Ovary (tissue), 9 donors: ENCODE data around the gene CALML4. TPM values are rescaled to one million over a fixed set of nuclear protein-coding genes. Genes with fewer than 3 reads are reported as not detected.

ENCODE experiments used
- DNase-seq, 5 donors: peaks; one replicate each; pipeline ENCODE4 v3.0.0-alpha.2; 2019 to 2020
- H3K27ac ChIP-seq, 2 donors: fragments of 200-600 bp; one replicate each; pipeline versions ENCODE4 v1.5.1 to v1.8.0; 2019 to 2022
- H3K27me3 ChIP-seq: fragments of 200-600 bp; one replicate; pipeline ENCODE4 v1.8.0; 2022
- H3K36me3 ChIP-seq: fragments of 200-600 bp; sonication (generic); one replicate; pipeline ENCODE4 v1.5.1; 2019
- H3K4me1 ChIP-seq: one replicate; pipeline ENCODE4 v1.8.1; 2013; ENCODE audit warnings: mild to moderate bottlenecking, moderate library complexity; ENCODE audit not compliant: insufficient read depth
- H3K4me3 ChIP-seq: fragments of 200-600 bp; sonication (generic); one replicate; pipeline ENCODE4 v1.5.1; 2017
- H3K9me3 ChIP-seq, 2 donors: fragments of 200-600 bp in 1 of 2; sonication (generic) in 1 of 2; one replicate each; pipeline versions ENCODE4 v1.5.1 to v1.8.1; 2013 to 2019; ENCODE audit warnings: mild to moderate bottlenecking in 1 of 2, moderate library complexity in 1 of 2
- CTCF ChIP-seq, 3 donors: fragments of 450-650 bp in 2 of 3; fragments of 200-600 bp in 1 of 3; IDR thresholded peaks; one replicate each; pipeline versions ENCODE4 v1.5.1 to v1.8.0; 2016 to 2022; ENCODE audit warnings: antibody characterized with exemption in 3 of 3, mild to moderate bottlenecking in 1 of 3
- EP300 ChIP-seq: sonication (generic); formaldehyde crosslinking; IDR thresholded peaks from one replicate; pipeline ENCODE4 v1.6.1; 2017; ENCODE audit warnings: antibody characterized with exemption
- POLR2A ChIP-seq: fragments of 450-650 bp; IDR thresholded peaks from one replicate; pipeline ENCODE4 v1.6.1; 2017; ENCODE audit warnings: antibody characterized with exemption, mild to moderate bottlenecking, moderate library complexity
- WGBS, 3 donors: extraction: QIAGEN DNeasy Blood & Tissue Kit in 1 of 3; methylation state at CpG; one replicate each; pipeline versions ENCODE4 v1.1.5 to v1.1.7; 2013 to 2017; 5-methylcytosine and 5-hydroxymethylcytosine counted together
- intact Hi-C, 4 donors: fragments of 100-400 bp; cut with DNase I; formaldehyde crosslinking; loops; one replicate each; pipeline versions ENCODE4 v1.11.0 to v1.15.1; 2022 to 2023
- polyA plus RNA-seq, 2 donors: library from polyadenylated mRNA; stranded (reverse); fragments of 200-250 nt in 1 of 2; fragments of 350-450 nt in 1 of 2; fragmentation: Illumina TruSeq in 1 of 2; extraction: RNeasy Lipid Tissue Mini Kit (QIAGEN cat#74804) in 1 of 2; gene quantifications; one replicate each; pipeline ENCODE4 v1.2.3, GENCODE V29; 2013 to 2014
- total RNA-seq, 7 donors: library from RNA; depleted of rRNA in 2 of 7; stranded (reverse); fragments of >200 nt in 2 of 7; fragmentation: NEBNext Ultra II Directional in 3 of 7; extraction: Animal tissue kit (Norgen Biotek cat#: 25700) in 3 of 7; gene quantifications; one replicate each; pipeline versions ENCODE4 v1.1.0 to v1.2.4, GENCODE V29; 2016 to 2023
- donor health status: DM: no; HTN: no; CAD: no; lungs with moderate emphysema.
- donor health status: DM: no; HTN: no; CAD: no.
- donor health status: Bipolar disorder and iron deficiency.
- donor health status: DM: yes; HTN: yes; CAD: no.
- donor health status: DM: no; HTN: no; CAD: no.
- donor health status: DM: yes; HTN: yes; CAD: no.

Gene CALML4
- total and polyA plus RNA-seq, 9 donors: 2.5 to 9.5 (median 3.2) TPM

- H3K4me3 ChIP-seq: no peak overlapping the region
- H3K9me3 ChIP-seq: no peaks in the 10 kb centered on the region
- intact Hi-C loops: no loop called here
- H3K27me3 ChIP-seq: no peaks in the 10 kb centered on the region
- peak in 4 of 5 donors; percentile 30 to 62 (median 47) for DNase-seq
- 25 to 56% (median 28%) methylated on average over 11 to 16 of the region's 16 CpGs for WGBS, 3 donors
- TF ChIP-seq CTCF (IDR thresholded peaks at IDR 0.05) (no peak), EP300 (no peak), POLR2A (no peak)
- peaks cover 24% of the 10 kb centered on the region for H3K4me1 ChIP-seq
- peak overlapping the region in 1 of 2 donors; percentile 66 for H3K27ac ChIP-seq
- H3K36me3 ChIP-seq: no peaks in the 10 kb centered on the region
Observed at GRCh38 chr15:68200016-68200861, 4.9 kb downstream of the CALML4 start.

- no peaks in the 10 kb centered on the region for H3K9me3 ChIP-seq
- no peaks in the 10 kb centered on the region for H3K27me3 ChIP-seq
- no peak overlapping the region for H3K27ac ChIP-seq
- no peak overlapping the region for H3K4me3 ChIP-seq
- no peak for TF ChIP-seq CTCF (IDR thresholded peaks at IDR 0.05)
- DNase-seq: peak in 1 of 5 donors; percentile 17
- H3K4me1 ChIP-seq: peaks cover 18% of the 10 kb centered on the region
- H3K36me3 ChIP-seq: no peaks in the 10 kb centered on the region
- WGBS, 3 donors: 39 to 56% (median 44%) methylated on average over 11 of the region's 11 CpGs
- intact Hi-C loops: loop anchor here in 1 of 4 donors (10.0 kb wide), 1 partner anchor 1025 kb away; no protein-coding TSS in a partner anchor
Observed at GRCh38 chr15:68199340-68199739, 5.8 kb downstream of the CALML4 start.

- H3K27ac ChIP-seq: no peak overlapping the region
- H3K9me3 ChIP-seq: no peaks in the 10 kb centered on the region
- H3K27me3 ChIP-seq: no peaks in the 10 kb centered on the region
- intact Hi-C loops: loop anchor here in 1 of 4 donors (10.0 kb wide), 1 partner anchor 1023 kb away; no protein-coding TSS in a partner anchor
- TF ChIP-seq CTCF (IDR thresholded peaks at IDR 0.05) (no peak), EP300 (no peak), POLR2A (no peak)
- no peak overlapping the region for H3K4me3 ChIP-seq
- H3K4me1 ChIP-seq: peaks cover 18% of the 10 kb centered on the region
- 66 to 77% (median 67%) methylated on average over 9 to 11 of the region's 11 CpGs for WGBS, 3 donors
- DNase-seq: peak in 1 of 5 donors; percentile 22
- no peaks in the 10 kb centered on the region for H3K36me3 ChIP-seq
Observed at GRCh38 chr15:68197661-68198437, 7.3 kb downstream of the CALML4 start.

GRCh38 chr15:68197170-68197492 lies 8.0 kb downstream of the CALML4 start:
- intact Hi-C loops: loop anchor here in 1 of 4 donors (10.0 kb wide), 1 partner anchor 1022 kb away; no protein-coding TSS in a partner anchor
- Histone ChIP-seq H3K27ac (peak overlapping the region in 1 of 2 donors; percentile 20), H3K27me3 (no peaks in the 10 kb centered on the region), H3K4me3 (no peak overlapping the region), H3K36me3 (no peaks in the 10 kb centered on the region), H3K9me3 (no peaks in the 10 kb centered on the region), H3K4me1 (peaks cover 18% of the 10 kb centered on the region)
- DNase-seq: peak in 1 of 5 donors; percentile 19
- 86 to 90% (median 90%) methylated on average over 8 of the region's 8 CpGs for WGBS, 3 donors
- no peak for TF ChIP-seq EP300
- TF ChIP-seq POLR2A: no peak
- no peak for TF ChIP-seq CTCF (IDR thresholded peaks at IDR 0.05)
